ENCODE results near the gene MUSTN1.

Gene MUSTN1

GRCh38 chr3:52847241-52847640 lies 12.4 kb upstream of the MUSTN1 start:
- Histone ChIP-seq H3K4me3 (no peak overlapping the region), H3K27ac (peak overlapping the region; percentile 73 to 94)
- no peak for DNase-seq (ENCODE audit: low spot score)
- TF ChIP-seq CTCF (IDR thresholded peaks at IDR 0.05) = no peak

- no peak for TF ChIP-seq CTCF (IDR thresholded peaks at IDR 0.05)
- Histone ChIP-seq H3K27ac (peak overlapping the region; percentile 93 to 94), H3K4me3 (no peak overlapping the region)
- no peak for DNase-seq (ENCODE audit: low spot score)
Observed at GRCh38 chr3:52846432-52846965, 11.7 kb upstream of the MUSTN1 start.

GRCh38 chr3:52845691-52846431 lies 11.0 kb upstream of the MUSTN1 start:
- peak overlapping the region; percentile 6 for H3K4me3 ChIP-seq
- no peak for DNase-seq (ENCODE audit: low spot score)
- peak; percentile 36 for TF ChIP-seq CTCF (IDR thresholded peaks at IDR 0.05)
- peak overlapping the region; percentile 93 to 94 for H3K27ac ChIP-seq

GRCh38 chr3:52845157-52845556 lies 10.3 kb upstream of the MUSTN1 start:
- DNase-seq (ENCODE audit: low spot score) = peak; percentile 92
- TF ChIP-seq CTCF (IDR thresholded peaks at IDR 0.05) = no peak
- Histone ChIP-seq H3K4me3 (peak overlapping the region; percentile 6), H3K27ac (peak overlapping the region; percentile 93 to 94)

- Histone ChIP-seq H3K4me3 (peak overlapping the region; percentile 18), H3K27ac (peak overlapping the region; percentile 93 to 94)
- TF ChIP-seq CTCF (IDR thresholded peaks at IDR 0.05) = no peak
- DNase-seq (ENCODE audit: low spot score) = no peak
Observed at GRCh38 chr3:52844290-52844975, 9.6 kb upstream of the MUSTN1 start.

GRCh38 chr3:52843881-52844280 lies 9.1 kb upstream of the MUSTN1 start:
- TF ChIP-seq CTCF (IDR thresholded peaks at IDR 0.05) = no peak
- no peak for DNase-seq (ENCODE audit: low spot score)
- peak overlapping the region; percentile 93 to 94 for H3K27ac ChIP-seq
- no peak overlapping the region for H3K4me3 ChIP-seq
